ENCODE data around the gene HMG20B. TPM values are rescaled to one million over a fixed set of nuclear protein-coding genes. Genes with fewer than 3 reads are reported as not detected.

The HMG20B gene
- total RNA-seq, 1 experiment from 2014 or later: 146 TPM

DNA sequence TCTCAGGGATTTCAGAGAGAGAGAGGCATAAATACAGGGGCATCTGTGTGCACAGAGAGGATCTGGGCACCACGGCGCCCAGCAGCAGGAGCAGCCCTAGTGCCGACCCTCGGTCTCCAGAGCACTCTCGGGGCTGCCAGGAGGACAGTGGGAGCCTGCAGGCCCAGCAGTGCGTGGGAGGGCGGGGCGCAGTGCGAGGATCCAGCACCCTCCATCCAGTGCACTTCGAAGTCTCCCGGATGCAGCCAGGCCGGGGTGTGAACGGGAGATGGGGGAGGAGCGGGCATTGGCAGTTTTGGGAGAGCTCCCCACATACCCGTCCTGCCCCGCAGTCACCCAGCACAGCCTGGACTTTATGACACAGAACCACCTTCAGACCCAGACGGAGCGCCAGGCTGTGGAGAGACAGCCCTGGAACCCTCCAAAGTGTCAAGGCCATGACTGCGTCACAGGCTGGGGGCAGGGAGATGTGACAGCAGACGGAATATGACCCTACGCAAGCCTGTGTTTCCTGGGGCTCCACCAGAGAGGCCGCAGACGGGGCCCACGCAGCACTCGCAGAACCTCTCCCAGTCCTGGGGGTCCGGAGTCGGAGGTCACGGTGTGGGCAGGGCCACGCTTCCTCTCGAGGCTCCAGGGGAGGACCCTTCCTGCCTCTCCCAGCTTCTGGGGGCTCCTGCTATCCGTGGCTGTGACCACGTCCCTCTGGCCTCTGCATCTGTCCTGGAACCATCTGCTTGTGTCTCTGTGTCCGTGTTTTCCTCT lies 48.5 kb upstream of the HMG20B start:
- Histone ChIP-seq H3F3A (ENCODE audit: low read length, unreplicated experiment) (no peaks in the 10 kb centered on the region), H3K9me2 (replicated peaks; ENCODE audit: low read length) (no peaks in the 10 kb centered on the region), H3K79me2 (ENCODE audit: low read length) (peaks cover 27% of the 10 kb centered on the region), H3K4me3 (ENCODE audit: low read length) (no peak overlapping the region), H3K27me3 (ENCODE audit: low read length) (no peaks in the 10 kb centered on the region), H3K27ac (ENCODE audit: low read length) (no peak overlapping the region), H2AFZ (ENCODE audit: low read length) (no peak overlapping the region), H3K9ac (ENCODE audit: low read length) (no peak overlapping the region), H4K20me1 (ENCODE audit: low read length) (peaks cover 3% of the 10 kb centered on the region; the same call in 1 of the 2 replicates), H3K36me3 (ENCODE audit: low read depth, low read length) (no peaks in the 10 kb centered on the region; the same call in 1 of the 2 replicates), H3K4me1 (ENCODE audit: insufficient read depth, low read length) (no peaks in the 10 kb centered on the region), H3K4me2 (ENCODE audit: low read length) (no peak overlapping the region), H3K9me3 (ENCODE audit: low read length) (no peaks in the 10 kb centered on the region)
- intact Hi-C loops (cut with micrococcal nuclease): no loop called here
- TF ChIP-seq EZH2 (IDR thresholded peaks at IDR 0.05; ENCODE audit: low read length, unreplicated experiment): no peak
- TF ChIP-seq EZH2phosphoT487 (IDR thresholded peaks at IDR 0.05; ENCODE audit: borderline replicate concordance, low read length): no peak
- TF ChIP-seq, protein P1, sequence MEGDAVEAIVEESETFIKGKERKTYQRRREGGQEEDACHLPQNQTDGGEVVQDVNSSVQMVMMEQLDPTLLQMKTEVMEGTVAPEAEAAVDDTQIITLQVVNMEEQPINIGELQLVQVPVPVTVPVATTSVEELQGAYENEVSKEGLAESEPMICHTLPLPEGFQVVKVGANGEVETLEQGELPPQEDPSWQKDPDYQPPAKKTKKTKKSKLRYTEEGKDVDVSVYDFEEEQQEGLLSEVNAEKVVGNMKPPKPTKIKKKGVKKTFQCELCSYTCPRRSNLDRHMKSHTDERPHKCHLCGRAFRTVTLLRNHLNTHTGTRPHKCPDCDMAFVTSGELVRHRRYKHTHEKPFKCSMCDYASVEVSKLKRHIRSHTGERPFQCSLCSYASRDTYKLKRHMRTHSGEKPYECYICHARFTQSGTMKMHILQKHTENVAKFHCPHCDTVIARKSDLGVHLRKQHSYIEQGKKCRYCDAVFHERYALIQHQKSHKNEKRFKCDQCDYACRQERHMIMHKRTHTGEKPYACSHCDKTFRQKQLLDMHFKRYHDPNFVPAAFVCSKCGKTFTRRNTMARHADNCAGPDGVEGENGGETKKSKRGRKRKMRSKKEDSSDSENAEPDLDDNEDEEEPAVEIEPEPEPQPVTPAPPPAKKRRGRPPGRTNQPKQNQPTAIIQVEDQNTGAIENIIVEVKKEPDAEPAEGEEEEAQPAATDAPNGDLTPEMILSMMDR (conservative IDR thresholded peaks at IDR 0.05; ENCODE audit: low read depth, low read length): no peak
- DNase-seq: no peak
- ChIA-PET CTCF (no interaction called here), POLR2A (ENCODE audit: unreplicated experiment) (no interaction called here)
- no peak for ATAC-seq
- no TSS peak for BruUV-seq (replicated peaks)

DNA sequence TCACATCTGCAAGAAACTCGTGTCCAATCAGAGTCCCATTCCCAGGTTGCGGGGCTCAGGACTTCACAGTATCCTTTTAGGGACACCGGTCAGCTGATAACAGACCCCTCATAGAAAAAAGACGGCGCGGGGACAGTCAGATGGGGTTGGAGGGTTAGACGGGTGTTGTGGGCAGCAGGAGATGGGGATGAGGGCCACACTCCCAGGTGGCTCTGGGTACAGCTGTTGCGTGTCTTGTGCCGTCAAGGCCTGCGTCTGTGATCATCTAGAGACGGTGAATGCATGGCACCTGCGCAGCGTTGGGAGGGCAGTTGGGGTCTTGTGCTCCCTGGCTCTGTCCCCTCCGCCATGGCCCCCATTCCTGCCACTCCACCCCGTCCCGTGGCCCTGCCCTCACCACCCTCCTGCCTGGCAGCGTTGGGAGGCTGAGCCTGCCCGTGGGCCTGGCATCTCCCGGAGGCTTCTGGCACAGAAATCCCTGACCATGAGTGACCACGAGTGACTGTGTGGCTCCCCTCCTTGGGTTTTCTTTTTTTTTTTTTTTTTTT lies 47.8 kb upstream of the HMG20B start:
- Histone ChIP-seq H3K4me3 (ENCODE audit: low read length) (no peak overlapping the region), H3K4me2 (ENCODE audit: low read length) (no peak overlapping the region), H3K9ac (ENCODE audit: low read length) (no peak overlapping the region), H3K9me3 (ENCODE audit: low read length) (no peaks in the 10 kb centered on the region), H2AFZ (ENCODE audit: low read length) (no peak overlapping the region), H4K20me1 (ENCODE audit: low read length) (0 out of 2 replicates have a peak, but pooled peaks cover under 1% of the 10 kb centered on the region), H3K4me1 (ENCODE audit: insufficient read depth, low read length) (no peaks in the 10 kb centered on the region), H3F3A (ENCODE audit: low read length, unreplicated experiment) (no peaks in the 10 kb centered on the region), H3K27ac (ENCODE audit: low read length) (no peak overlapping the region), H3K79me2 (ENCODE audit: low read length) (peaks cover 20% of the 10 kb centered on the region), H3K9me2 (replicated peaks; ENCODE audit: low read length) (no peaks in the 10 kb centered on the region), H3K27me3 (ENCODE audit: low read length) (no peaks in the 10 kb centered on the region), H3K36me3 (ENCODE audit: low read depth, low read length) (no peaks in the 10 kb centered on the region; the same call in 1 of the 2 replicates)
- ChIA-PET POLR2A (ENCODE audit: unreplicated experiment) (no interaction called here), CTCF (no interaction called here)
- no peak for TF ChIP-seq EZH2 (IDR thresholded peaks at IDR 0.05; ENCODE audit: low read length, unreplicated experiment)
- TF ChIP-seq, protein P1 (conservative IDR thresholded peaks at IDR 0.05; ENCODE audit: low read depth, low read length): no peak
- TF ChIP-seq EZH2phosphoT487 (IDR thresholded peaks at IDR 0.05; ENCODE audit: borderline replicate concordance, low read length): no peak
- intact Hi-C loops (cut with micrococcal nuclease): no loop called here
- BruUV-seq (replicated peaks): no TSS peak
- ATAC-seq (no peak), DNase-seq (no peak)

All from PC-3 (cell line).